Neural cell (in vitro differentiated cells): ENCODE data around the gene SLC9A2.

ENCODE experiments used
- CTCF ChIP-seq: fragments of 450-650 bp; IDR thresholded peaks from 2 replicates; pipeline ENCODE4 v1.5.1; 2014; ENCODE audit warnings: antibody characterized with exemption, mild to moderate bottlenecking, moderate library complexity; ENCODE audit not compliant: poor library complexity, severe bottlenecking
- EP300 ChIP-seq: fragments of 450-650 bp; conservative IDR thresholded peaks from 2 replicates; pipeline ENCODE4 v1.6.1; 2014; ENCODE audit warnings: antibody characterized with exemption, mild to moderate bottlenecking, moderate library complexity; ENCODE audit not compliant: poor library complexity, severe bottlenecking
- EZH2 ChIP-seq: fragments of 200-600, 300-800 bp; shearing (Covaris generic), sonication (generic); IDR thresholded peaks from 2 replicates; pipeline ENCODE4 v1.6.1; 2014; ENCODE audit warnings: antibody characterized with exemption, low read length, borderline replicate concordance, mild to moderate bottlenecking; ENCODE audit not compliant: insufficient read depth, poor library complexity, severe bottlenecking
- POLR2AphosphoS5 ChIP-seq: IDR thresholded peaks from 2 replicates; pipeline ENCODE4 v1.6.1; 2012
- RAD21 ChIP-seq: fragments of 450-650 bp; conservative IDR thresholded peaks from 2 replicates; pipeline ENCODE4 v1.6.1; 2014; ENCODE audit warnings: antibody characterized with exemption, mild to moderate bottlenecking, moderate library complexity
- REST ChIP-seq: IDR thresholded peaks from 2 replicates; pipeline ENCODE4 v1.6.1; 2012; ENCODE audit warnings: borderline replicate concordance
- SMC3 ChIP-seq: fragments of 450-650 bp; conservative IDR thresholded peaks from 2 replicates; pipeline ENCODE4 v1.6.1; 2014; ENCODE audit warnings: antibody characterized with exemption, mild to moderate bottlenecking, moderate library complexity; ENCODE audit not compliant: poor library complexity

- TF ChIP-seq CTCF (no peak), EZH2 (no peak), SMC3 (no peak), REST (no peak), POLR2AphosphoS5 (no peak), EP300 (no peak), RAD21 (no peak)
These were observed 58.2 kb downstream of the SLC9A2 start for GRCh38 chr2:102677244-102678215.
